HG03159 (cell line): ENCODE results near the gene PRR23E.

Experiments used
- ATAC-seq: cut with Tn5 transposase; IDR thresholded peaks from one replicate; pipeline ENCODE4 v1.9.1; 2021; ENCODE audit warnings: mild to moderate bottlenecking, moderate library complexity; ENCODE audit not compliant: unreplicated experiment

The PRR23E gene

DNA sequence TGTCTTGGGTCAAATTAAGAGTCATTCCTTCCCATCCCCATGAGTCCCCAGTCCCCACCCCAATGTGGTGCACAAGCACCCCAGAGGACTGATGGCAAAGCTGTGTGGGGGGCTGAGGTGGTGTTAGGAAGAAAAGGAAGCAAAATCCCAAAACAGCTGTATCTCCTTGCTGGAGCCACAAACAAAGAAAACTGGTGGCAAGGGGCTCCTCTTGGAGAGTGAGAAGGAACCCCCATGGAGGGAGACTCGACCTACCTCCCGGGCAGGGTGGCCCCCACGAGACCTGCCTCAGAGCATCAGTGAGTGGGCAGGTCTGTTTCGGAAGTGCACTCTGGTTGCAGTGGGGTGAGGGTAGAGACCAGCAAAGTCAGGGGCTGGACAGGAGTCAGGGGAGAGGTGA lies 29.2 kb downstream of the PRR23E start:
- ATAC-seq, result no peak

GRCh38 chr3:127222664-127223063 lies 29.7 kb downstream of the PRR23E start:
- ATAC-seq, result no peak

GRCh38 chr3:127224118-127224517 lies 31.2 kb downstream of the PRR23E start:
- ATAC-seq, result no peak

- no peak for ATAC-seq
Observed at GRCh38 chr3:127226457-127226856, 33.5 kb downstream of the PRR23E start.

GRCh38 chr3:127226946-127227842 lies 34.3 kb downstream of the PRR23E start:
- ATAC-seq, result no peak

- no peak for ATAC-seq
Observed at GRCh38 chr3:127228866-127229265, 35.9 kb downstream of the PRR23E start.

- no peak for ATAC-seq
Observed at GRCh38 chr3:127233371-127233770, 40.4 kb downstream of the PRR23E start.

GRCh38 chr3:127234778-127235177 lies 41.8 kb downstream of the PRR23E start:
- no peak for ATAC-seq

GRCh38 chr3:127235706-127236105 lies 42.8 kb downstream of the PRR23E start:
- no peak for ATAC-seq

DNA sequence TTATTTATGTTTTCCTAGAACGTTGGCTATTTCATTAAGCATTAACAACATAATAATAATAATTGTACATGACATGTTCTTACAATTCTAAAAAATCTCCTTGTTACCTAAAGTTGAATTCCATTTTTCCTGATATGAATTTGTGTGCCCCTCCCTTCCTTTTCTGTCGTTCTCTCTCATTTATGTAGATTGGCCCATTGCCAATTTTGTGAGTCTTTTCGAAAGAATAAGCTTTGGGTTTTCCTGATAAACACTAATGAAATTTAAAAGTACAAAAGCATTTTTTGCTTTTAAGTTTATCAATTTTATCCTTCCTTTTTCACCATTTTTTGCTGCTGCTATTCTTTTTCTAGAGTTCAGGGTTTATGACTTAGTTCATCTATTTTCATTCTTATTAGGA lies 44.9 kb downstream of the PRR23E start:
- ATAC-seq, result no peak

GRCh38 chr3:127238602-127239001 lies 45.7 kb downstream of the PRR23E start:
- ATAC-seq, result no peak

DNA sequence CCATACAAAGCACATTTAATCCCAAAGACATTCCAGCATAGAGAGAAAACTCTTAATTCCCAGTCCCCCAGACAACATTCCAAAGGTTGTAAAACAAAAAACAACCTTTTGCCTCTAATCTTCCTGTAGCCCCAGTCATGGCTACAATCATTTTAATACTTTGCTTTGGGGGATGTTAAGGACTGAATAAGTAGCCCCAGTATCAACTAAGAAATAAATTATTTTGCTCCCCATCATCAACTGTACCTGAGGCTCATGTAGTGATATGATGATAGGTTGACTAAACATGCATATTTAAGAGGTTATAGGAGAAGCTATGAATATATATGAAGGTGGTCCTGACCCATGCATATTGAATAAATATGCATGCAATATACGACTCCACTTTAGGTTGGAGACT lies 54.4 kb downstream of the PRR23E start:
- no peak for ATAC-seq
